ENCODE measurements around the gene CD46. TPM values are rescaled to one million over a fixed set of nuclear protein-coding genes. Genes with fewer than 3 reads are reported as not detected.

The CD46 gene
- total and polyA plus RNA-seq, 10 of the 15 experiments (the other 5 are each of a cell fraction or from before 2014, with no cell fraction given), result 61.1 to 198 (median 81.4) TPM

GRCh38 chr1:207798847-207799246 lies 47.0 kb downstream of the CD46 start:
- peaks cover 4 to 15% of the 10 kb centered on the region in 2 experiments; a peak in 3 of 4 replicates for H3K36me3 ChIP-seq (ENCODE audit: control insufficient read depth in 2 of 2, insufficient read depth in 2 of 2, low read length in 1 of 2)
- in situ Hi-C loops (cut with MboI), result no loop called here

More at GRCh38 chr1:207798847-207799246, 47.0 kb downstream of the CD46 start:
- H3K9ac ChIP-seq (ENCODE audit: control insufficient read depth, insufficient read depth, low read length), result 0 out of 2 replicates have a peak overlapping the region, but pooled peaks have one; percentile 3
- no TSS peak for BruUV-seq (replicated peaks)
- intact Hi-C loops (cut with micrococcal nuclease; ENCODE audit: unreplicated experiment), result loop anchor here (5.0 to 10.0 kb wide), 2 partner anchors 102 to 224 kb away; no protein-coding TSS in a partner anchor
- TF ChIP-seq BCL3 (IDR thresholded peaks at IDR 0.05; ENCODE audit: borderline replicate concordance, insufficient read depth, low read depth, low read length, poor library complexity, severe bottlenecking) (peak; percentile 11), HSF1 (IDR thresholded peaks at IDR 0.05; ENCODE audit: low read depth, low read length) (no peak), RUNX3 (IDR thresholded peaks at IDR 0.05; ENCODE audit: low read length) (peak; percentile 90), EZH2 (IDR thresholded peaks at IDR 0.05; ENCODE audit: borderline replicate concordance, control insufficient read depth, low read depth, low read length) (no peak), NRF1 (conservative IDR thresholded peaks at IDR 0.05; ENCODE audit: low read depth, low read length) (no peak), EED (IDR thresholded peaks at IDR 0.05; ENCODE audit: low read depth) (0 out of 2 replicates have a peak, but pooled peaks have one; percentile 41), RB1 (IDR thresholded peaks at IDR 0.05; ENCODE audit: borderline replicate concordance) (no peak), POU2F2 (IDR thresholded peaks at IDR 0.05; ENCODE audit: borderline replicate concordance, low read depth, low read length) (0 out of 3 replicates have a peak, but pooled peaks have one; percentile 5), ZNF687 (IDR thresholded peaks at IDR 0.05) (0 out of 2 replicates have a peak, but pooled peaks have one; percentile 9)
- no peak overlapping the region for H2AFZ ChIP-seq (ENCODE audit: control insufficient read depth, low read depth, low read length)
- ChIA-PET SMC1A (ENCODE audit: uncharacterized antibody, unreplicated experiment) (interaction anchor here (0.7 to 4.7 kb wide), 6 partner anchors 12 to 219 kb away, joined by 3 to 25 read pairs (median 14); no protein-coding TSS in a partner anchor), POLR2A (interaction anchor here (0.7 to 2.1 kb wide), 5 partner anchors 11 to 31 kb away, joined by 3 to 8 read pairs (median 3); no protein-coding TSS in a partner anchor), CTCF (interaction anchor here (0.6 to 5.0 kb wide), 11 partner anchors 12 to 220 kb away, joined by 3 to 51 read pairs (median 8); no protein-coding TSS in a partner anchor), RAD21 (ENCODE audit: unreplicated experiment) (interaction anchor here (1.8 to 2.9 kb wide), 4 partner anchors 24 to 86 kb away, joined by 6 to 14 read pairs (median 14); no protein-coding TSS in a partner anchor)
- DNase-seq (ENCODE audit: low read depth, low spot score) (no peak), FAIRE-seq (no peak), ATAC-seq (peak; percentile 14)
- 0 out of 2 replicates have a peak overlapping the region, but pooled peaks have one; percentile 20 for H3K27ac ChIP-seq (ENCODE audit: control insufficient read depth, insufficient read depth)
- no peaks in the 10 kb centered on the region for H3K27me3 ChIP-seq (replicated peaks in 1 of 2; ENCODE audit: control insufficient read depth in 2 of 2, insufficient read depth in 2 of 2, low read length in 1 of 2)
- no peaks in the 10 kb centered on the region for H3K9me3 ChIP-seq (replicated peaks; ENCODE audit: control insufficient read depth, insufficient read depth, low read length)
- peak overlapping the region; percentile 24; the same call in 1 of the 2 replicates for H3K4me3 ChIP-seq
- H3K4me1 ChIP-seq (ENCODE audit: control insufficient read depth, insufficient read depth, low read length), result peaks cover 15% of the 10 kb centered on the region
- no peaks in the 10 kb centered on the region for H4K20me1 ChIP-seq (ENCODE audit: control insufficient read depth, insufficient read depth)
- H3K79me2 ChIP-seq (ENCODE audit: control insufficient read depth, insufficient read depth, low read length), result no peaks in the 10 kb centered on the region
- peak overlapping the region; percentile 11 for H3K4me2 ChIP-seq (ENCODE audit: control insufficient read depth, insufficient read depth)
- WGBS (ENCODE audit: insufficient coverage, insufficient replicate concordance, low lambda C conversion rate, missing lambda C conversion rate), result 36% methylated on average over 6 of the region's 6 CpGs
